GM18520 (cell line): Measurements from ENCODE around the gene ASAP3.

Source experiments
- ATAC-seq: cut with Tn5 transposase; IDR thresholded peaks from one replicate; pipeline ENCODE4 v1.9.1; 2021; ENCODE audit not compliant: unreplicated experiment

The ASAP3 gene

GRCh38 chr1:23478896-23479665 is 4.9 kb downstream of the ASAP3 start:
- ATAC-seq, result no peak

GRCh38 chr1:23477359-23478144 is 6.4 kb downstream of the ASAP3 start:
- ATAC-seq, result no peak

GRCh38 chr1:23475641-23476040 is 8.3 kb downstream of the ASAP3 start:
- ATAC-seq, result no peak

GRCh38 chr1:23475134-23475628 is 8.8 kb downstream of the ASAP3 start:
- ATAC-seq, result no peak

- ATAC-seq, result no peak
Observed at GRCh38 chr1:23473037-23473800, 10.8 kb downstream of the ASAP3 start.

GRCh38 chr1:23472351-23473036 is 11.5 kb downstream of the ASAP3 start:
- ATAC-seq, result no peak

- no peak for ATAC-seq
Observed at GRCh38 chr1:23471473-23472075, 12.4 kb downstream of the ASAP3 start.

- no peak for ATAC-seq
Observed at GRCh38 chr1:23470282-23471070, 13.5 kb downstream of the ASAP3 start.

- ATAC-seq, result no peak
Observed at GRCh38 chr1:23469372-23469982, 14.5 kb downstream of the ASAP3 start.

- ATAC-seq, result no peak
Observed at GRCh38 chr1:23466423-23466989, 17.5 kb downstream of the ASAP3 start.

- ATAC-seq, result no peak
Observed at GRCh38 chr1:23463286-23463685, 20.7 kb downstream of the ASAP3 start.

- no peak for ATAC-seq
Observed at GRCh38 chr1:23462766-23463165, 21.2 kb downstream of the ASAP3 start.

- ATAC-seq, result no peak
Observed at GRCh38 chr1:23461050-23461449, 22.9 kb downstream of the ASAP3 start.

- ATAC-seq, result no peak
Observed at GRCh38 chr1:23460519-23460918, 23.5 kb downstream of the ASAP3 start.

- no peak for ATAC-seq
Observed at GRCh38 chr1:23459338-23459757, 24.6 kb downstream of the ASAP3 start.

GRCh38 chr1:23456226-23456625 is 27.8 kb downstream of the ASAP3 start:
- no peak for ATAC-seq

- no peak for ATAC-seq
Observed at GRCh38 chr1:23453455-23454000, 30.5 kb downstream of the ASAP3 start.

GRCh38 chr1:23452011-23452411 is 32.0 kb downstream of the ASAP3 start:
- no peak for ATAC-seq

- ATAC-seq, result no peak
Observed at GRCh38 chr1:23451441-23451840, 32.5 kb downstream of the ASAP3 start.
